DOHH2 (cell line): ENCODE data around the gene USP6NL.

ENCODE experiments used
- H3F3A ChIP-seq: fragments of 200-600 bp; sonication (generic), shearing (Covaris generic); 2 replicates; pipeline ENCODE4 v1.6.0; 2016; ENCODE audit warnings: antibody characterized with exemption, mild to moderate bottlenecking; ENCODE audit not compliant: control insufficient read depth, insufficient read depth
- H3K27ac ChIP-seq: fragments of 200-600 bp; sonication (generic); 2 replicates; pipeline ENCODE4 v1.5.1; 2014; ENCODE audit warnings: low read depth, mild to moderate bottlenecking, low read length, moderate library complexity
- H3K27me3 ChIP-seq: fragments of 200-600 bp; sonication (generic); 2 replicates; pipeline ENCODE4 v1.6.1; 2014; ENCODE audit warnings: mild to moderate bottlenecking, low read length, mixed read lengths; ENCODE audit not compliant: control insufficient read depth
- H3K36me3 ChIP-seq: fragments of 200-600 bp; sonication (generic); 2 replicates; pipeline ENCODE4 v1.6.1; 2014; ENCODE audit warnings: mild to moderate bottlenecking, low read length, moderate library complexity, mixed read lengths; ENCODE audit not compliant: control insufficient read depth
- H3K4me1 ChIP-seq: fragments of 200-600 bp; sonication (generic); 2 replicates; pipeline ENCODE4 v1.6.1; 2014; ENCODE audit warnings: mild to moderate bottlenecking, low read length, mixed read lengths; ENCODE audit not compliant: control insufficient read depth
- H3K4me2 ChIP-seq: fragments of 200-600 bp; sonication (generic); 2 replicates; pipeline ENCODE4 v1.6.0; 2014; ENCODE audit warnings: mild to moderate bottlenecking, low read length, moderate library complexity
- H3K4me3 ChIP-seq: fragments of 200-600 bp; sonication (generic); 2 replicates; pipeline ENCODE4 v1.5.1; 2014; ENCODE audit warnings: mild to moderate bottlenecking, low read length, mixed read lengths
- H3K79me2 ChIP-seq: fragments of 200-600 bp; sonication (generic); 2 replicates; pipeline ENCODE4 v1.6.1; 2014; ENCODE audit warnings: mild to moderate bottlenecking, low read length, mixed read lengths; ENCODE audit not compliant: control insufficient read depth
- H3K9me2 ChIP-seq: fragments of 200-600 bp; sonication (generic); replicated peaks from 2 replicates; pipeline ENCODE4 v1.6.1; 2014; ENCODE audit warnings: mild to moderate bottlenecking, low read length, mixed read lengths; ENCODE audit not compliant: control insufficient read depth
- H3K9me3 ChIP-seq: fragments of 200-600 bp; sonication (generic); 2 replicates; pipeline ENCODE4 v1.6.1; 2014; ENCODE audit warnings: antibody characterized with exemption, low read length, mixed read lengths; ENCODE audit not compliant: control insufficient read depth, insufficient read depth
- H4K20me1 ChIP-seq: fragments of 200-600 bp; sonication (generic); 2 replicates; pipeline ENCODE4 v1.6.0; 2014; ENCODE audit warnings: low read depth, mild to moderate bottlenecking, antibody characterized with exemption, low read length, moderate library complexity; ENCODE audit not compliant: control insufficient read depth, insufficient read depth
- CTCF ChIP-seq: fragments of 200-600 bp; sonication (generic); IDR thresholded peaks from one replicate; pipeline ENCODE4 v1.5.1; 2014; ENCODE audit warnings: antibody characterized with exemption, mild to moderate bottlenecking, low read depth, low read length; ENCODE audit not compliant: poor library complexity, severe bottlenecking
- EZH2phosphoT487 ChIP-seq: fragments of 200-600 bp; sonication (generic); IDR thresholded peaks from 2 replicates; pipeline ENCODE4 v1.6.1; 2017; ENCODE audit warnings: borderline replicate concordance, mild to moderate bottlenecking, antibody characterized with exemption, low read length, moderate library complexity, mixed read lengths

Gene USP6NL

GRCh38 chr10:11482306-11482705 lies 129.1 kb downstream of the USP6NL start:
- H3K4me1 ChIP-seq: peaks cover 20% of the 10 kb centered on the region
- no peak overlapping the region for H3K4me3 ChIP-seq
- no peaks in the 10 kb centered on the region for H3K79me2 ChIP-seq
- no peak overlapping the region for H3K4me2 ChIP-seq
- TF ChIP-seq CTCF (no peak), EZH2phosphoT487 (no peak)
- H4K20me1 ChIP-seq: no peaks in the 10 kb centered on the region
- H3F3A ChIP-seq: peaks cover 25% of the 10 kb centered on the region
- no peak overlapping the region for H3K27ac ChIP-seq
- H3K9me2 ChIP-seq: no peaks in the 10 kb centered on the region
- peaks cover 84% of the 10 kb centered on the region for H3K36me3 ChIP-seq
- H3K27me3 ChIP-seq: no peaks in the 10 kb centered on the region
- no peaks in the 10 kb centered on the region for H3K9me3 ChIP-seq

GRCh38 chr10:11480687-11481086 lies 130.8 kb downstream of the USP6NL start:
- no peaks in the 10 kb centered on the region for H3K9me3 ChIP-seq
- no peaks in the 10 kb centered on the region for H3K27me3 ChIP-seq
- no peaks in the 10 kb centered on the region for H3K79me2 ChIP-seq
- no peak for TF ChIP-seq CTCF
- TF ChIP-seq EZH2phosphoT487: no peak
- peaks cover 20% of the 10 kb centered on the region for H3F3A ChIP-seq
- H3K4me1 ChIP-seq: peaks cover 20% of the 10 kb centered on the region
- no peaks in the 10 kb centered on the region for H4K20me1 ChIP-seq
- peaks cover 71% of the 10 kb centered on the region for H3K36me3 ChIP-seq
- H3K27ac ChIP-seq: no peak overlapping the region
- no peak overlapping the region for H3K4me2 ChIP-seq
- H3K9me2 ChIP-seq: no peaks in the 10 kb centered on the region
- no peak overlapping the region for H3K4me3 ChIP-seq

- H4K20me1 ChIP-seq: no peaks in the 10 kb centered on the region
- H3K9me2 ChIP-seq: no peaks in the 10 kb centered on the region
- H3K4me2 ChIP-seq: no peak overlapping the region
- H3K79me2 ChIP-seq: no peaks in the 10 kb centered on the region
- H3K36me3 ChIP-seq: peaks cover 61% of the 10 kb centered on the region
- H3K27ac ChIP-seq: no peak overlapping the region
- H3K9me3 ChIP-seq: no peaks in the 10 kb centered on the region
- no peaks in the 10 kb centered on the region for H3K27me3 ChIP-seq
- H3F3A ChIP-seq: peaks cover 13% of the 10 kb centered on the region
- TF ChIP-seq CTCF: no peak
- TF ChIP-seq EZH2phosphoT487: no peak
- no peak overlapping the region for H3K4me3 ChIP-seq
- peaks cover 13% of the 10 kb centered on the region for H3K4me1 ChIP-seq
Measured at GRCh38 chr10:11479300-11479699, 132.2 kb downstream of the USP6NL start.
